WTC11 (cell line): ENCODE results near the gene SRC. TPM values are rescaled to one million over a fixed set of nuclear protein-coding genes. Genes with fewer than 3 reads are reported as not detected.

ENCODE experiments used
- ATAC-seq: fragments of 200-7000 bp; cut with Tn5 transposase; 2 replicates; pipeline ENCODE4 v1.10.0; 2021; ENCODE audit warnings: mild to moderate bottlenecking, moderate library complexity
- CTCF ChIA-PET: fragments of 300-600 bp; sonication (Branson Sonifier 250); formaldehyde crosslinking; loops from one replicate; lab custom pipeline; 2021; ENCODE audit warnings: antibody characterized with exemption; lab: Charles Lee
- POLR2A ChIA-PET: fragments of 350-600 bp; sonication (Branson Sonifier 250); formaldehyde crosslinking; loops from one replicate; lab custom pipeline; 2021; ENCODE audit warnings: antibody characterized with exemption; lab: Charles Lee
- DNase-seq: peaks from one replicate; pipeline ENCODE4 v3.0.0; 2021; ENCODE audit warnings: low spot score
- H3K27ac Mint-ChIP-seq: 2 replicates; pipeline ENCODE4 v1.8.0; 2021; ENCODE audit warnings: mixed read lengths
- H3K27me3 Mint-ChIP-seq: 2 replicates; pipeline ENCODE4 v1.8.0; 2021; ENCODE audit warnings: low read depth, mild to moderate bottlenecking, moderate library complexity, mixed read lengths
- H3K36me3 Mint-ChIP-seq: 2 replicates; pipeline ENCODE4 v1.8.0; 2021; ENCODE audit warnings: mixed read lengths
- H3K4me1 Mint-ChIP-seq: 2 replicates; pipeline ENCODE4 v1.8.0; 2022; ENCODE audit warnings: mixed read lengths
- H3K4me3 Mint-ChIP-seq: 2 replicates; pipeline ENCODE4 v1.8.0; 2021; ENCODE audit warnings: mild to moderate bottlenecking, moderate library complexity, mixed read lengths
- H3K9me3 Mint-ChIP-seq: 2 replicates; pipeline ENCODE4 v1.8.0; 2021; ENCODE audit warnings: mixed read lengths
- AFF4 ChIP-seq: sonication (generic); formaldehyde crosslinking; IDR thresholded peaks from 2 replicates; pipeline ENCODE4 v1.8.1; 2023; ENCODE audit warnings: mild to moderate bottlenecking, missing genetic modification reagents, borderline replicate concordance
- ATF1 ChIP-seq: sonication (generic); formaldehyde crosslinking; IDR thresholded peaks from 2 replicates; pipeline ENCODE4 v1.8.1; 2023; ENCODE audit warnings: mild to moderate bottlenecking, moderate library complexity, missing genetic modification reagents
- CBFB ChIP-seq: sonication (generic); formaldehyde crosslinking; IDR thresholded peaks from 2 replicates; pipeline ENCODE4 v1.8.1; 2022; ENCODE audit warnings: mild to moderate bottlenecking, low read depth, missing genetic modification reagents
- CREB1 ChIP-seq: sonication (generic); formaldehyde crosslinking; IDR thresholded peaks from 2 replicates; pipeline ENCODE4 v1.8.0; 2023; ENCODE audit warnings: mild to moderate bottlenecking, missing genetic modification reagents
- CREM ChIP-seq: sonication (generic); formaldehyde crosslinking; IDR thresholded peaks from 2 replicates; pipeline ENCODE4 v1.8.1; 2022; ENCODE audit warnings: mild to moderate bottlenecking, missing genetic modification reagents, moderate library complexity
- FOXK1 ChIP-seq: sonication (generic); formaldehyde crosslinking; IDR thresholded peaks from 2 replicates; pipeline ENCODE4 v1.8.0; 2022; ENCODE audit warnings: mild to moderate bottlenecking, moderate library complexity, missing genetic modification reagents
- GRHL2 ChIP-seq: fragments of 250-450 bp; sonication (Bioruptor Pico); IDR thresholded peaks from 2 replicates; pipeline ENCODE4 v1.8.0; 2022; ENCODE audit warnings: mild to moderate bottlenecking, moderate library complexity; ENCODE audit not compliant: insufficient replicate concordance, severe bottlenecking
- GTF2I ChIP-seq: fragments of 250-450 bp; sonication (Bioruptor Pico); conservative IDR thresholded peaks from 2 replicates; pipeline ENCODE4 v1.4.0; 2021; ENCODE audit warnings: mild to moderate bottlenecking
- HMGA2 ChIP-seq: fragments of 250-450 bp; sonication (Bioruptor Pico); IDR thresholded peaks from 2 replicates; pipeline ENCODE4 v1.4.0; 2021; ENCODE audit warnings: mild to moderate bottlenecking, moderate library complexity
- IRF1 ChIP-seq: sonication (generic); formaldehyde crosslinking; IDR thresholded peaks from 2 replicates; pipeline ENCODE4 v1.8.0; 2023; ENCODE audit warnings: missing genetic modification reagents
- JUN ChIP-seq: sonication (generic); formaldehyde crosslinking; IDR thresholded peaks from 2 replicates; pipeline ENCODE4 v1.8.0; 2023; ENCODE audit warnings: mild to moderate bottlenecking, missing genetic modification reagents
- NR2C2 ChIP-seq: sonication (generic); formaldehyde crosslinking; IDR thresholded peaks from 2 replicates; pipeline ENCODE4 v1.8.0; 2022; ENCODE audit warnings: mild to moderate bottlenecking, missing genetic modification reagents
- NR3C1 ChIP-seq: sonication (generic); formaldehyde crosslinking; conservative IDR thresholded peaks from 2 replicates; pipeline ENCODE4 v1.8.1; 2023; ENCODE audit warnings: low read depth, mild to moderate bottlenecking, missing genetic modification reagents
- TEAD4 ChIP-seq: sonication (generic); formaldehyde crosslinking; IDR thresholded peaks from 2 replicates; pipeline ENCODE4 v1.8.0; 2022; ENCODE audit warnings: mild to moderate bottlenecking, missing genetic modification reagents
- ZBTB21 ChIP-seq: sonication (generic); formaldehyde crosslinking; IDR thresholded peaks from 2 replicates; pipeline ENCODE4 v1.8.1; 2023; ENCODE audit warnings: mild to moderate bottlenecking, missing genetic modification reagents, borderline replicate concordance
- ZNF121 ChIP-seq: sonication (generic); formaldehyde crosslinking; IDR thresholded peaks from 2 replicates; pipeline ENCODE4 v1.8.0; 2023; ENCODE audit warnings: missing genetic modification reagents
- ZNF219 ChIP-seq: sonication (generic); formaldehyde crosslinking; IDR thresholded peaks from 2 replicates; pipeline ENCODE4 v1.8.0; 2023; ENCODE audit warnings: missing genetic modification reagents, mild to moderate bottlenecking, borderline replicate concordance
- ZNF232 ChIP-seq: sonication (generic); formaldehyde crosslinking; IDR thresholded peaks from 2 replicates; pipeline ENCODE4 v1.8.0; 2022; ENCODE audit warnings: mild to moderate bottlenecking, missing genetic modification reagents
- ZNF416 ChIP-seq: fragments of 250-450 bp; sonication (Bioruptor Pico); IDR thresholded peaks from 2 replicates; pipeline ENCODE4 v1.9.0; 2021; ENCODE audit warnings: mild to moderate bottlenecking, inconsistent platforms
- total RNA-seq: library from RNA; stranded (reverse); gene quantifications from 3 replicates; pipeline ENCODE4 v1.2.3, GENCODE V29; 2021
- TF ChIP-seq, protein P1 (sequence below): sonication (generic); formaldehyde crosslinking; IDR thresholded peaks from 2 replicates; pipeline ENCODE4 v1.8.0; 2022; ENCODE audit warnings: mild to moderate bottlenecking, missing genetic modification reagents
- TF ChIP-seq, protein P2 (sequence below): sonication (generic); formaldehyde crosslinking; conservative IDR thresholded peaks from 2 replicates; pipeline ENCODE4 v1.8.1; 2023; ENCODE audit warnings: mild to moderate bottlenecking, low read depth, missing genetic modification reagents, moderate library complexity
- TF ChIP-seq, protein P3 (sequence below): fragments of 250-450 bp; sonication (Bioruptor Pico); IDR thresholded peaks from 2 replicates; pipeline ENCODE4 v2.1.2; 2022; ENCODE audit warnings: mild to moderate bottlenecking, moderate library complexity
- TF ChIP-seq, protein P4 (sequence below): fragments of 250-450 bp; sonication (Bioruptor Pico); IDR thresholded peaks from 2 replicates; pipeline ENCODE4 v1.9.0; 2021; ENCODE audit warnings: moderate library complexity, mild to moderate bottlenecking, inconsistent platforms, borderline replicate concordance

SRC gene
- total RNA-seq, 1 experiment from 2014 or later, result 33.3 TPM

DNA sequence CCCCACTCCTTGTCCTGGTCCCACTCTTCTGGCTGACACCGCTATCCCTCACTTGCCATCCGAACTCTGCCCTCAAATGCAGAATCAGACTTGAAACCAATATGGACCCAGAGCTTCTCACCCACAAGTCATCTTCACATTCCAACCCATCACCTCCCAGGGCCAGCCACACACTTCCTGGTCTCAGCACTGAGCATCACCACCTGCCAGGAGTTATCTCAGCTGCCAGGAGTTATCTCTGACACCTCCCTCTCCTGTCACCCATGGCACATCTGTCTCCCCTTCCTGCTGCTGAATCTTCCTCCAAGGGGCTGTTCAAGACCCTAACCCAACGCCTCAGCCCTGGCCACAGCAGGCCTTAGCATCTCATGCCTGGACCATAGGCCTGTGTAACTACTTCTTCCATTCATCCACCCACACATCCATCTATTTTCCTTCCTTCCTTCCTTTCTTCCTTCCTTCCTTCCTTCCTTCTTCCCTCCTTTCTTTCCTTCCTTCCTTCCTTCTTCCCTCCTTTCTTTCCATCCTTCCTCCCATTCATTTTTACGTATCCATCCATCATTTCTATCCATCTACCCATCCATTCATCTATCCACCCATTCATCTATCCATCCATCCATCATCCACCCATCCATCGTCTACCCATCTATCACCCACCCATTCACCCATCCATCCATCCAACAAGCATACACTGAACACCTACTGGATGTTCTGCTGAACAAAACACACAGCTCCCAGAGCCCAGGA is 100.5 kb downstream of the SRC start:
- no peak overlapping the region for H3K27ac Mint-ChIP-seq
- ChIA-PET POLR2A (no interaction called here), CTCF (no interaction called here)
- no peaks in the 10 kb centered on the region for H3K36me3 Mint-ChIP-seq
- H3K27me3 Mint-ChIP-seq, result no peaks in the 10 kb centered on the region
- H3K4me1 Mint-ChIP-seq, result no peaks in the 10 kb centered on the region
- ATAC-seq (no peak), DNase-seq (no peak)
- no peaks in the 10 kb centered on the region for H3K9me3 Mint-ChIP-seq
- no peak overlapping the region for H3K4me3 Mint-ChIP-seq
- TF ChIP-seq GRHL2, result no peak
- no peak for TF ChIP-seq FOXK1 (CRISPR knock-in tag)
- TF ChIP-seq, protein P1, sequence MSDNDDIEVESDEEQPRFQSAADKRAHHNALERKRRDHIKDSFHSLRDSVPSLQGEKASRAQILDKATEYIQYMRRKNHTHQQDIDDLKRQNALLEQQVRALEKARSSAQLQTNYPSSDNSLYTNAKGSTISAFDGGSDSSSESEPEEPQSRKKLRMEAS (CRISPR knock-in tag), result no peak
- no peak for TF ChIP-seq ZNF232 (CRISPR knock-in tag)

DNA sequence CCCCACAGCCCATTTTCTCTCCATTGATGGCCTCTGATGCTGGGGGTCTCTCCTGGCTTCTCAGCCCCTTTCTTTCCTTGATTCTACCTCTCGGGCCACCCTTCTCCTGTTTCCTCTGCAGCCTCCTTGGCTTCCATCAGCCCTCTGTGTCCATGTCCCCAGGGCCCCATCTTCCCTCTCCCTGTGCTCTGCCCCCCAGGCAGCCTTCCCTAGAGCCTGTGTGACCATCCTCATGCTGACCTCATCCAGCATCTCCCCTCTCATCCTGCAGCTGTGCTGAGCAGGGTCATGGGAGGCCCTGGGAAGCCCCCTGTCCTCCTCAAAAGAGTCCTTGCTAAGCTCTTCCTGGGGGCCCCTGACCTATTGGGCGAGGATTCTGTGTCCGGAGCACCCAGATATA is 101.7 kb downstream of the SRC start:
- ChIA-PET CTCF (no interaction called here), POLR2A (no interaction called here)
- no peaks in the 10 kb centered on the region for H3K36me3 Mint-ChIP-seq
- peaks cover 4% of the 10 kb centered on the region; the same call in 1 of the 2 replicates for H3K27me3 Mint-ChIP-seq
- no peaks in the 10 kb centered on the region for H3K4me1 Mint-ChIP-seq
- no peak overlapping the region for H3K4me3 Mint-ChIP-seq
- no peaks in the 10 kb centered on the region for H3K9me3 Mint-ChIP-seq
- no peak for DNase-seq
- H3K27ac Mint-ChIP-seq, result no peak overlapping the region
- no peak for TF ChIP-seq CREM (CRISPR knock-in tag)
- TF ChIP-seq ZNF219, result no peak
- TF ChIP-seq, protein P2, sequence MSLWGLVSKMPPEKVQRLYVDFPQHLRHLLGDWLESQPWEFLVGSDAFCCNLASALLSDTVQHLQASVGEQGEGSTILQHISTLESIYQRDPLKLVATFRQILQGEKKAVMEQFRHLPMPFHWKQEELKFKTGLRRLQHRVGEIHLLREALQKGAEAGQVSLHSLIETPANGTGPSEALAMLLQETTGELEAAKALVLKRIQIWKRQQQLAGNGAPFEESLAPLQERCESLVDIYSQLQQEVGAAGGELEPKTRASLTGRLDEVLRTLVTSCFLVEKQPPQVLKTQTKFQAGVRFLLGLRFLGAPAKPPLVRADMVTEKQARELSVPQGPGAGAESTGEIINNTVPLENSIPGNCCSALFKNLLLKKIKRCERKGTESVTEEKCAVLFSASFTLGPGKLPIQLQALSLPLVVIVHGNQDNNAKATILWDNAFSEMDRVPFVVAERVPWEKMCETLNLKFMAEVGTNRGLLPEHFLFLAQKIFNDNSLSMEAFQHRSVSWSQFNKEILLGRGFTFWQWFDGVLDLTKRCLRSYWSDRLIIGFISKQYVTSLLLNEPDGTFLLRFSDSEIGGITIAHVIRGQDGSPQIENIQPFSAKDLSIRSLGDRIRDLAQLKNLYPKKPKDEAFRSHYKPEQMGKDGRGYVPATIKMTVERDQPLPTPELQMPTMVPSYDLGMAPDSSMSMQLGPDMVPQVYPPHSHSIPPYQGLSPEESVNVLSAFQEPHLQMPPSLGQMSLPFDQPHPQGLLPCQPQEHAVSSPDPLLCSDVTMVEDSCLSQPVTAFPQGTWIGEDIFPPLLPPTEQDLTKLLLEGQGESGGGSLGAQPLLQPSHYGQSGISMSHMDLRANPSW (CRISPR knock-in tag), result no peak
- TF ChIP-seq NR3C1 (CRISPR knock-in tag), result no peak
- no peak for TF ChIP-seq CREB1 (CRISPR knock-in tag)
- TF ChIP-seq IRF1, result no peak
- TF ChIP-seq ZNF416 (CRISPR knock-in tag), result no peak
- no peak for ATAC-seq

- Mint-ChIP-seq H3K4me1 (no peaks in the 10 kb centered on the region), H3K27ac (no peak overlapping the region), H3K4me3 (no peak overlapping the region), H3K36me3 (no peaks in the 10 kb centered on the region), H3K9me3 (peaks cover under 1% of the 10 kb centered on the region; the same call in 1 of the 2 replicates), H3K27me3 (peaks cover 10% of the 10 kb centered on the region)
- ATAC-seq (no peak), DNase-seq (no peak)
- CTCF ChIA-PET, result no interaction called here
- POLR2A ChIA-PET, result no interaction called here
- TF ChIP-seq ZBTB21, result no peak
- TF ChIP-seq AFF4 (CRISPR knock-in tag), result no peak
- TF ChIP-seq ZNF121 (CRISPR knock-in tag), result no peak
- no peak for TF ChIP-seq CBFB (CRISPR knock-in tag)
- no peak for TF ChIP-seq HMGA2 (CRISPR knock-in tag)
- TF ChIP-seq NR2C2 (CRISPR knock-in tag), result no peak
- no peak for TF ChIP-seq JUN (CRISPR knock-in tag)
- no peak for TF ChIP-seq IRF1
- TF ChIP-seq TEAD4 (CRISPR knock-in tag), result no peak
- TF ChIP-seq GTF2I (CRISPR knock-in tag), result no peak
- TF ChIP-seq, protein P3, sequence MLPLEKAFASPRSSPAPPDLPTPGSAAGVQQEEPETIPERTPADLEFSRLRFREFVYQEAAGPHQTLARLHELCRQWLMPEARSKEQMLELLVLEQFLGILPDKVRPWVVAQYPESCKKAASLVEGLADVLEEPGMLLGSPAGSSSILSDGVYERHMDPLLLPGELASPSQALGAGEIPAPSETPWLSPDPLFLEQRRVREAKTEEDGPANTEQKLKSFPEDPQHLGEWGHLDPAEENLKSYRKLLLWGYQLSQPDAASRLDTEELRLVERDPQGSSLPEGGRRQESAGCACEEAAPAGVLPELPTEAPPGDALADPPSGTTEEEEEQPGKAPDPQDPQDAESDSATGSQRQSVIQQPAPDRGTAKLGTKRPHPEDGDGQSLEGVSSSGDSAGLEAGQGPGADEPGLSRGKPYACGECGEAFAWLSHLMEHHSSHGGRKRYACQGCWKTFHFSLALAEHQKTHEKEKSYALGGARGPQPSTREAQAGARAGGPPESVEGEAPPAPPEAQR (CRISPR knock-in tag), result no peak
- no peak for TF ChIP-seq ATF1 (CRISPR knock-in tag)
- TF ChIP-seq, protein P4, sequence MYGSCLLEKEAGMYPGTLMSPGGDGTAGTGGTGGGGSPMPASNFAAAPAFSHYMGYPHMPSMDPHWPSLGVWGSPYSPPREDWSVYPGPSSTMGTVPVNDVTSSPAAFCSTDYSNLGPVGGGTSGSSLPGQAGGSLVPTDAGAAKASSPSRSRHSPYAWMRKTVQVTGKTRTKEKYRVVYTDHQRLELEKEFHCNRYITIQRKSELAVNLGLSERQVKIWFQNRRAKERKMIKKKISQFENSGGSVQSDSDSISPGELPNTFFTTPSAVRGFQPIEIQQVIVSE (CRISPR knock-in tag), result no peak
Observed at GRCh38 chr20:37449276-37449675, 103.3 kb downstream of the SRC start.
